ENCODE results near the gene CEP135.
"Not testable (repeated sequence)": the region's sequence is repeated elsewhere in the genome, so short reads cannot be mapped to it uniquely, and the experiment has no call there.

CEP135 gene

DNA sequence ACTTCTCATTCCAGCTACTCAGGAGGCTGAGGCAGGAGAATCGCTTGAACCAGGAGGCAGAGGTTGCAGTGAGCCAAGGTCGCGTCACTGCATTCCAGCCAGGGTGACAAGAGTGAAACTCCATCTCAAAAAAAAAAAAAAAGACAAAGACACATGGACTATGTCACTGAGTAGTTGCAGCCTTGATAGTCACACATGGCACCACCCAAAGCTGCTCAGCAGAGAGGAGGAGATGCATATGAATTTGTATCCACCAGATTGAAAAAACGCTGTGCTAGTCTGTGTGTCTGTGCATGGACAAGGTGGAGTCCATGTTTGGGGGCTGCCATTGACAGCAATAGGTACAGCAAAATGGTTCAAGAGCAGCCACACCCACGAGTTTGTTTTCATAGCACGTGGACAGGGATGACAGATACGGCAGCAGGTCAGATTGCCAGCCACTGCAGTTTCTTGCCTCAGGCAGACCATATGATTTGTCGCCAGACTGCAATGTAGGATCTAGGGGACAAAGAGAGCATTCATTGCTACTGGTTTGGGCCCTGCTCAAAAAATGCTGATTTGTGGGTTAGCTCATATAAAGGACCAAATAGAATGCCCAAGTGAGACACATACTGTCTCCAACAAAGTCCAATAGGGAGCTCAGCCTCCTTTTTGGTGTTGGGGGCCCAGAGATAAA, 89.9 kb downstream of the CEP135 start:
- DNase-seq: no peak

- DNase-seq: no peak
Measured at GRCh38 chr4:56040842-56041241, 92.1 kb downstream of the CEP135 start.

DNA sequence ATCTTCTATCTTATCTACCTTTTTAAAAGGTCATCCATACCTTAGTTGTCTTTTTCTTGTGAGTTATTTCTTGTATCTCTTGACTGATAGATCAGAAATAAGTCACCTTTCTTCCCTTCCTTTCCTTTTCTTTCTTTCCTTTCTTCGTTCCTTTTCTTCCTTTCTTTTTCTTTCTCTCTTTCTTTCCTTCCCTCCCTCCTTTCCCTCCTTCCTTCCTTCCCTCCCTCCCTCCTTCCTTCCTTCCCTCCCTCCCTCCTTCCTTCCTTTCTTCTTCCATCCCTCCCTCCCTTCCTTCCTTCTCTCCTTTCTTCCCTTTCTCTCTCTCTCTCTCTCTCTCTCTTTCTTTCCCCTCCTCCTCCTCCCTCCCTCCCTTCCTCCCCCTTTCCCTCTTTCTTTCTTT, 93.5 kb downstream of the CEP135 start:
- no peak for DNase-seq

GRCh38 chr4:56048383-56048701, 99.6 kb downstream of the CEP135 start:
- DNase-seq: no peak

- DNase-seq: peak; percentile 58 to 62
Measured at GRCh38 chr4:56048702-56049431, 100.1 kb downstream of the CEP135 start.

DNA sequence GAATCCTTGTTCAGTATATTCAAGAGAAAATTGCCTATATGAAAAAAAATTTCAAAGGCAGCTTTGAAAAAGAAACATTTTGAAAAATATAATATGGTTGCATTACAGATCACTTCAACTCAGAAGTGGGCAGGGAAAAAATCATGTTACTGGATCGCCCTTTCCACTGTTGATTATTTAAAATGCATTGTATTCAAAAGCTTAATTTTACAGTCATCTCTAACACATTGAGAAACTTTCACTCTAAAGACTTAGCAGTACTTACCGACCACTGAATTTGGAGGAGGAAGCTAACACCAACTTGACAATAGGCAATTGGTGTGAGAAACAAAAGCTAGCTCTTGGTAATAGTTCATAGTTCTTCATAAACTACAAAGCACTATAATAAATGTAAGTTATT, 101.9 kb downstream of the CEP135 start:
- no peak for DNase-seq

- DNase-seq: no peak
Measured at GRCh38 chr4:56051029-56051709, 102.4 kb downstream of the CEP135 start.

- DNase-seq: no peak
Measured at GRCh38 chr4:56051710-56052075, 102.9 kb downstream of the CEP135 start.

GRCh38 chr4:56052481-56052880, 103.7 kb downstream of the CEP135 start:
- no peak for DNase-seq

GRCh38 chr4:56052966-56053365, 104.2 kb downstream of the CEP135 start:
- no peak for DNase-seq

DNA sequence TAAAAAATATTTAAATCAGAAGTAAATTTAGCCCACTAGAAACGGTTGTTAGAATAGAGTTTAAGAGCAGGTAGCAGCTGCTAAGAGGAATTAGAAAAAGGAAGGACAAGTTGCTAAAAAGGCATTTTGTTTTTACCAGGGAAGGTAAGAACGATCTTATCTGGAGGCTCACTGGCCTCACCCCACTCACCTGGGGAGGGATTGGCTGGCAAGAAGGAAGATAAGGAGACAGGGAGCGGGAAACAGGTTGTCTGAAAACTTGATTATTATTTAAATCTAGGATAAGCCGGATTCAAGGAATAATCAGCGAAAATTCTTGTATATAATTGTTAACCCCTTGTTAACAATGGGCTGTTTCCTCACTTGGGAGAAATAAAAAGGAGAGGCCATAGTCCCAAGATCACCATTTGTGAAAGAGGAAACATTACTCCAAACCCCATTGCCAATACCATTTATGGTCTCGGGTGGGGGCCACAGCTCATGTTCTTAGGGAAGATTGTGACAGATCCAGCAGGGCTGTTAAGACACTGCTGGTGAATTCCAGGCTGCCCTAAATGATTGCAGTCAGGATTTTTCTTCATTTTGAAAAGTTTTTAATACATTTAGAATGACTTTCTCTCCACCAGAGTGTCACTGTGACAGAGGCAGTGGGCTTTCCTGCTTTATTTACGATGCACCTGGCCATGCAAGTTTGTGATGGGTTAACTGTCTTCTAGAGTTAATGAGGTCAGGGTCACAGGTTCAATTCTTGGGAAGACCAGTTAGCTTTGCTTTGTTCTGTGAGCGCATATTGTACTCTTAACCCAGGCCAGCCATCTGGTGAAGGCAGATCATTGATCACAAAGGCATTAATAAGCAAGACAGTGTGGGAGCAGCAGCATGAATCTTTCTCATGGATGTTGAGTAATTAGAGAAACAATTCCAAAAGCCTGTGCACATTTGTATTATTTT, 106.6 kb downstream of the CEP135 start:
- no peak for DNase-seq

DNA sequence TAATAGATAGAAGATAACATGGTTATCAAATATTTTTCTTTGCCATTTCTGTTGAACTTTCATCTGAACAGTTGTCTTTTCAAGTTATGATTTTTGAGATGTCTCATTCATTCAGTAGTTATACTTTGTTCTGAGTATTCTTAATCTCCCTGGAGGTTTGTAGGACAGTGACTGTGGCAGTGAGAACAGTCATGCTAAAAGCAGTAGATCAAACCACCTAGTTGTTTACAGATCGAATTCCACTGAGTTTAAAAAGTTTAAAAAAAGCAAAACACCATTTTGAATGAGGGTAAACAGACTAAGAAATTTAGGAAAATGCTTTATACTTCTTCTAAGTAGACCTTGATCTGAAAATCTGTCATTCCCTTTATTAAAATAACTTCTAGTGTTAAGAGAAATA, 107.2 kb downstream of the CEP135 start:
- no peak for DNase-seq

DNA sequence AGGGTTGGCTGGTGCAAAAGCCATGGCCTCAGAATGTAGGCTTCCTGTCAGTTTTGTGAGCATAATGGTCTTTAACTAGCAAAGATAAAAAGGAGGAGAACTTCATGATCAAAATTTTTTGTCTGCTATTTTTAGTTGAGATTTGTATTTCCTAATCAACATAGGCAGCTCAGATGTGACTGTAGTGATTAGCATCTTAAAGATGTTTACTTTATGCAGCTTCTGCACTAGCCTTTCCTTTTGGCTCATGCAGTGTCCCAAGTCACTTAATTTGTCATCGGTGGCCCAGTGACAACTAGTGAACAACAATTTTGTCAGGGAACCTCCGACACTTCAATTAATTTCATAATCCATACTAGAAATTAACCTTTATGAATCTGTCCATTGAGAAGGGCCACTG, 109.8 kb downstream of the CEP135 start:
- DNase-seq: no peak

- DNase-seq: no peak
Measured at GRCh38 chr4:56060036-56060435, 111.3 kb downstream of the CEP135 start.

GRCh38 chr4:56062106-56062505, 113.4 kb downstream of the CEP135 start:
- DNase-seq: no peak

GRCh38 chr4:56062526-56063145, 113.9 kb downstream of the CEP135 start:
- DNase-seq: no peak

DNA sequence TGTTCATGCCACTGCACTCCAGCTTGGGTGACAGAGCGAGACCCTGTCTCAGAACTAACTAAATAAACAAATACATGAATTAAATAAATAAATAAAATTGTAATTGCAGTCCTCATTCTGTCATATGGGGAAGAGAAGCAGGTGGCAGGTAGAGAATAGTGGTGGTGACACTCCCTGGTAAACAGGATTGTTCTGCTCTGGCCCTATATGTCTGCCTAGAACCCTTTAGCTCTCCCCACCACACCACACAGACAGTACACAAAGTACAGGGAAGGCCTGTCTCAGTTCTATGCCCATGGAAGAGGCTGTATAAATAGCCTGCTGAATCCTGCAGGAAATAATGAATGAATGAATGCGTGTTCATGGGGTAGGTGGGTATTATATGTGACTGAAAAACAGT, 117.7 kb downstream of the CEP135 start:
- DNase-seq: no peak

DNA sequence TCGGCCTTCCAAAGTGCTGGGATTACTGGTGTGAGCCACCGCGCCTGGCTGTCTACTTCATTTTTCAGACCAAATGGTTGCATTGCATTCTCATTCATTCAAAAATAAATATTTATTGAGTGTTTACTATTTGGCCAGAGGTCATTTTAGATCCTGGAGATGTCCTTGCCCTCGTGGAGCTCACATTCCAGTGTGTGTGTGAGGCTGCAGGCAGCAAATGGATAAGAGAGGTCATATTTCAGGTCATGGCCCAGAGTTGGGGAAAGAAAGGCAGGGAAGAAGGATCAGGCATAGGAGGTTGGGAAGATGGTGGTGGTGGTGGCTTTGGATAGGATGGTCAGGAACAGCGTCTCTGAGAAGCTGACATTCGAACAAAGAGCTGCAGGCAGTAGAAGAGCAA, 119.1 kb downstream of the CEP135 start:
- no peak for DNase-seq

DNA sequence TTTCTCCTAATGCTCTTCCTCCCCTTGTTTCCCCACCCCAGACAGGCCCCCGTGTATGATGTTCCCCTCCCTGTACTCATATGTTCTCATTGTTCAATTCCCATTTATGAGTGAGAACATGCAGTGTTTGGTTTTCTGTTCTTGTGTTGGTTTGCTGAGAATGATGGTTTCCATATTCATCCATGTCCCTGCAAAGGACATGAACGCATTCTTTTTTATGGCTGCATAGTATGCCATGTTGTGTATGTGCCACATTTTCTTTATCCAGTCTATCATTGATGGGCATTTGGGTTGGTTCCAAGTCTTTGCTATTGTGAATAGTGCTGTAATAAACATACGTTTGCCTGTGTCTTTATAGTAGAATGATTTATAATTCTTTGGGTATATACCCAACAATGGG, 124.0 kb downstream of the CEP135 start:
- DNase-seq: not testable (repeated sequence)

- DNase-seq: no peak
Measured at GRCh38 chr4:56077676-56078075, 128.9 kb downstream of the CEP135 start.

DNA sequence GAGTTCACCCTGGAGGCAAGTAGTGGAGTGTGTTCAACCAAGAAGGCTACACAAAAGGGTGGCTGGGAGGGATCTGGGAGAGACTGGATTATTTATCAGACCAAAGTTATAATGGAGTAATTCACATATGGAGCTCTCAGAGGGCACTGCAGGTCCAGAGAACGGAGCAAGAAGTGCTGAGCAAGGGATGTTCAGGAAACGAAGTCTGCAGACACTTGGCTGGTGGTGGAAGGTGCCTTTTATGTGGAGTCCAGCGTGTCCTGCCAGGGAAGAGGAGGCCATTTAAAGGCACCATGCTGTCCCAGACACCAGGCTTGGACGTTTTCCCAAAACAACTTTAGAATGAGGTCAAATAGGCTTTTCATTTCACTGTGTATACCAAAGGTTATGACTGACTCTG, 130.1 kb downstream of the CEP135 start:
- DNase-seq: no peak

DNA sequence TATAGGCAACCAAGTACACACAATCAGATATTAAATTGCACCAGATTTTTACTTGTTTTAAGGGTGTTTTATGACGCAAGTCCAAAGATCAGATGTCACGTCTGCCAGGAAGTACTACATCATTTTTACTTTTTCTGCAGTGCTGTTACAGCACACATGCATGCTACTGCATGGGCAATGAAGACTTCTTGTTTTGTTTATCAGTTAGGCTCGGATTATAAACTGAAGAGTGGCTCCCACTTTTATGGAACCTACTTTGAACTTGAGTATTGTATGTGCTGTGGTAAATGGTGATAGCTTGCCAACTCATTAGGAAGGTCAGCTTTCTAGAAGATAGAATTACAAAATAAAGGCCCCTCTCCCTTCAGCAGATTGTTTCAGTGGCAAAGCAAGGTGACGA, 131.6 kb downstream of the CEP135 start:
- DNase-seq: no peak

GRCh38 chr4:56082829-56083228, 134.1 kb downstream of the CEP135 start:
- no peak for DNase-seq

All from activated CD4-positive, alpha-beta T cell treated with anti-CD3 and anti-CD28 coated beads, Interleukin-2, amount 50 U/mL, for 48 hours (primary cell).